H1 (cell line): ENCODE data around the gene EPB41L1. TPM values are rescaled to one million over a fixed set of nuclear protein-coding genes. Genes with fewer than 3 reads are reported as not detected.

Experiments used
- CTCF ChIA-PET: fragments of 300-600 bp; sonication (Branson Sonifier 250); formaldehyde crosslinking; loops from one replicate; lab custom pipeline; 2021; ENCODE audit not compliant: partially characterized antibody; lab: Charles Lee
- POLR2A ChIA-PET: fragments of 300-600 bp; sonication (Branson Sonifier 250); formaldehyde crosslinking; loops from one replicate; lab custom pipeline; 2021; ENCODE audit warnings: inconsistent platforms; ENCODE audit not compliant: partially characterized antibody; lab: Charles Lee
- DNase-seq, 2 experiments: peaks; one replicate each; pipeline versions ENCODE4 v3.0.0 to v3.0.0-alpha.2; 2010 to 2022; ENCODE audit warnings: low spot score in 2 of 2, low read depth in 1 of 2, mixed read lengths in 1 of 2
- FAIRE-seq: peaks from 2 replicates; lab custom pipeline; 2011; peaks lifted over from hg19 to GRCh38; lab: Jason Lieb, UNC
- H2AFZ ChIP-seq: 2 replicates; pipeline ENCODE4 v1.8.1; 2012; ENCODE audit warnings: low read length, inconsistent platforms
- H2AK5ac ChIP-seq: 2 replicates; pipeline ENCODE4 v1.6.1; 2013; ENCODE audit warnings: low read depth, low read length
- H2BK120ac ChIP-seq: replicated peaks from 2 replicates; pipeline ENCODE3; 2013; ENCODE audit warnings: low read depth, low read length, inconsistent platforms
- H2BK12ac ChIP-seq: 2 replicates; pipeline ENCODE4 v1.6.1; 2013; ENCODE audit warnings: low read depth, low read length
- H2BK15ac ChIP-seq: 2 replicates; pipeline ENCODE4 v1.6.1; 2013; ENCODE audit warnings: low read length
- H2BK20ac ChIP-seq: 2 replicates; pipeline ENCODE4 v1.6.1; 2013; ENCODE audit warnings: low read length
- H2BK5ac ChIP-seq: 2 replicates; pipeline ENCODE4 v1.6.1; 2013; ENCODE audit warnings: low read depth, low read length
- H3K14ac ChIP-seq: 2 replicates; pipeline ENCODE4 v1.6.1; 2013; ENCODE audit warnings: inconsistent platforms; ENCODE audit not compliant: insufficient read length
- H3K18ac ChIP-seq: 2 replicates; pipeline ENCODE4 v1.6.1; 2013; ENCODE audit warnings: low read length; ENCODE audit errors: extremely low read depth
- H3K23ac ChIP-seq: 2 replicates; pipeline ENCODE4 v1.6.1; 2013; ENCODE audit warnings: inconsistent platforms; ENCODE audit not compliant: insufficient read length
- H3K23me2 ChIP-seq: 2 replicates; pipeline ENCODE4 v1.6.1; 2013; ENCODE audit warnings: low read depth, low read length
- H3K27ac ChIP-seq: 2 replicates; pipeline ENCODE4 v1.6.1; 2011; ENCODE audit warnings: low read depth, low read length, inconsistent platforms
- H3K27me3 ChIP-seq, 4 experiments: replicated peaks in 1 of 4; 1 replicate in 1 of 4; 2 replicates in 3 of 4; pipeline versions ENCODE4 v1.6.1 to v1.8.1; 2011 to 2013; ENCODE audit warnings: low read length in 3 of 4, mild to moderate bottlenecking in 3 of 4, inconsistent platforms in 2 of 4, mixed read lengths in 2 of 4, moderate library complexity in 1 of 4; ENCODE audit not compliant: control insufficient read depth in 3 of 4, insufficient read depth in 3 of 4; ENCODE audit errors: extremely low read depth in 1 of 4
- H3K36me3 ChIP-seq, 4 experiments: 2 replicates each; pipeline versions ENCODE4 v1.6.1 to v1.8.1; 2011 to 2013; ENCODE audit warnings: mild to moderate bottlenecking in 4 of 4, low read length in 3 of 4, moderate library complexity in 2 of 4, control low read depth in 1 of 4, inconsistent platforms in 1 of 4; ENCODE audit not compliant: insufficient read depth in 4 of 4, control insufficient read depth in 2 of 4
- H3K4ac ChIP-seq: replicated peaks from 2 replicates; pipeline ENCODE3; 2013; ENCODE audit warnings: low read length, low read depth, mixed read lengths, inconsistent platforms; ENCODE audit not compliant: insufficient read length
- H3K4me1 ChIP-seq, 4 experiments: replicated peaks in 1 of 4; 1 replicate in 1 of 4; 2 replicates in 3 of 4; pipeline versions ENCODE4 v1.6.1 to v1.8.1; 2011 to 2013; ENCODE audit warnings: low read length in 3 of 4, inconsistent platforms in 2 of 4, mixed read lengths in 1 of 4; ENCODE audit not compliant: insufficient read depth in 4 of 4, control insufficient read depth in 3 of 4
- H3K4me2 ChIP-seq, 2 experiments: 2 replicates each; pipeline versions ENCODE4 v1.6.1 to v1.8.1; 2011 to 2013; ENCODE audit warnings: low read depth in 2 of 2, low read length in 2 of 2, control low read depth in 1 of 2, inconsistent platforms in 1 of 2, mild to moderate bottlenecking in 1 of 2; ENCODE audit not compliant: insufficient read depth in 1 of 2
- H3K4me3 ChIP-seq, 4 experiments: fragments of 200-600, 300-600 bp in 1 of 4; sonication (generic), shearing (Covaris generic), sonication (Bioruptor Twin) in 1 of 4; 2 replicates each; pipeline versions ENCODE4 v1.5.1 to v1.8.1; 2011 to 2016; ENCODE audit warnings: low read length in 4 of 4, low read depth in 3 of 4, control low read depth in 2 of 4, inconsistent platforms in 2 of 4, mild to moderate bottlenecking in 2 of 4, mixed read lengths in 1 of 4, moderate library complexity in 1 of 4; ENCODE audit not compliant: insufficient read depth in 2 of 4; ENCODE audit errors: extremely low read depth in 1 of 4
- H3K56ac ChIP-seq: replicated peaks from 2 replicates; pipeline ENCODE3; 2013; ENCODE audit warnings: low read depth, mild to moderate bottlenecking, mixed read lengths, low read length, inconsistent platforms; ENCODE audit not compliant: insufficient read length
- H3K79me1 ChIP-seq: 2 replicates; pipeline ENCODE4 v1.6.1; 2013; ENCODE audit warnings: low read depth, low read length, control low read depth
- H3K79me2 ChIP-seq, 2 experiments: 2 replicates each; pipeline versions ENCODE4 v1.6.1 to v1.8.1; 2012 to 2013; ENCODE audit warnings: low read length in 2 of 2, mild to moderate bottlenecking in 2 of 2, inconsistent platforms in 1 of 2; ENCODE audit not compliant: insufficient read depth in 2 of 2, control insufficient read depth in 1 of 2
- H3K9ac ChIP-seq, 4 experiments: replicated peaks in 1 of 4; 1 replicate in 1 of 4; 2 replicates in 3 of 4; pipeline versions ENCODE4 v1.6.1 to v1.8.1; 2011 to 2013; ENCODE audit warnings: low read depth in 3 of 4, low read length in 3 of 4, control low read depth in 2 of 4, mild to moderate bottlenecking in 2 of 4, moderate library complexity in 2 of 4, inconsistent platforms in 1 of 4; ENCODE audit errors: extremely low read depth in 1 of 4
- H3K9me3 ChIP-seq, 2 experiments: 2 replicates each; pipeline versions ENCODE4 v1.6.1 to v1.8.1; 2012 to 2013; ENCODE audit warnings: mild to moderate bottlenecking in 2 of 2, moderate library complexity in 2 of 2, control low read depth in 1 of 2, inconsistent platforms in 1 of 2, low read depth in 1 of 2, low read length in 1 of 2, mixed read lengths in 1 of 2; ENCODE audit not compliant: insufficient read depth in 2 of 2
- H4K20me1 ChIP-seq, 2 experiments: replicated peaks in 1 of 2; 2 replicates each; pipeline versions ENCODE3 to v1.8.1; 2011 to 2013; ENCODE audit warnings: inconsistent platforms in 2 of 2, low read length in 2 of 2, mild to moderate bottlenecking in 1 of 2; ENCODE audit not compliant: insufficient read depth in 2 of 2, control insufficient read depth in 1 of 2
- H4K5ac ChIP-seq: 2 replicates; pipeline ENCODE4 v1.6.1; 2013; ENCODE audit warnings: low read length, low read depth, mixed read lengths, inconsistent platforms; ENCODE audit not compliant: insufficient read length
- H4K8ac ChIP-seq: 2 replicates; pipeline ENCODE4 v1.8.0; 2013; ENCODE audit warnings: mild to moderate bottlenecking, moderate library complexity, low read length, inconsistent platforms; ENCODE audit not compliant: insufficient read depth; ENCODE audit errors: extremely low read depth
- H4K91ac ChIP-seq: replicated peaks from 2 replicates; pipeline ENCODE3; 2013; ENCODE audit warnings: low read length, mixed read lengths, inconsistent platforms; ENCODE audit not compliant: insufficient read length
- CHD1 ChIP-seq: IDR thresholded peaks from 2 replicates; pipeline ENCODE4 v1.6.1; 2012; ENCODE audit warnings: low read depth, low read length, improper control_type of control experiment
- E2F6 ChIP-seq: IDR thresholded peaks from 2 replicates; pipeline ENCODE4 v1.6.1; 2012; ENCODE audit warnings: inconsistent platforms
- GABPA ChIP-seq: IDR thresholded peaks from 2 replicates; pipeline ENCODE4 v1.6.1; 2011; ENCODE audit warnings: mild to moderate bottlenecking, low read length, moderate library complexity, borderline replicate concordance; ENCODE audit not compliant: insufficient read depth
- JUN ChIP-seq: IDR thresholded peaks from 2 replicates; pipeline ENCODE4 v1.6.1; 2011; ENCODE audit warnings: low read depth, mild to moderate bottlenecking, improper control_type of control experiment, low read length
- KDM1A ChIP-seq: fragments of 200-600, 300-600 bp; sonication (generic); IDR thresholded peaks from 2 replicates; pipeline ENCODE4 v1.7.1; 2016; ENCODE audit warnings: mild to moderate bottlenecking, low read length, borderline replicate concordance
- NANOG ChIP-seq: IDR thresholded peaks from 2 replicates; pipeline ENCODE4 v1.6.1; 2011; ENCODE audit warnings: low read length, low read depth, mild to moderate bottlenecking, inconsistent platforms; ENCODE audit not compliant: insufficient read depth, poor library complexity, severe bottlenecking
- RXRA ChIP-seq: IDR thresholded peaks from 2 replicates; pipeline ENCODE4 v1.6.1; 2011; ENCODE audit warnings: low read depth, mild to moderate bottlenecking, low read length, moderate library complexity; ENCODE audit not compliant: insufficient read depth
- SAP30 ChIP-seq: fragments of 300-600 bp; sonication (generic); IDR thresholded peaks from 2 replicates; pipeline ENCODE4 v1.7.1; 2012; ENCODE audit warnings: low read length, moderate library complexity, mild to moderate bottlenecking, inconsistent platforms; ENCODE audit not compliant: insufficient read depth, insufficient replicate concordance
- SIX5 ChIP-seq: IDR thresholded peaks from 2 replicates; pipeline ENCODE4 v1.6.1; 2011; ENCODE audit warnings: mild to moderate bottlenecking, low read depth, low read length
- TBP ChIP-seq: IDR thresholded peaks from 2 replicates; pipeline ENCODE4 v1.6.1; 2011; ENCODE audit warnings: low read depth, low read length, improper control_type of control experiment
- TCF12 ChIP-seq: IDR thresholded peaks from 2 replicates; pipeline ENCODE4 v1.6.1; 2011; ENCODE audit warnings: low read depth, mild to moderate bottlenecking, low read length
- TEAD4 ChIP-seq: IDR thresholded peaks from 2 replicates; pipeline ENCODE4 v1.6.1; 2012; ENCODE audit warnings: low read depth, low read length, inconsistent platforms, mixed read lengths
- YY1 ChIP-seq: IDR thresholded peaks from 2 replicates; pipeline ENCODE4 v1.6.1; 2011; ENCODE audit warnings: low read depth, mild to moderate bottlenecking, low read length
- WGBS, 2 experiments: shearing (Covaris generic) in 1 of 2; methylation state at CpG; one replicate each; pipeline versions ENCODE4 v1.1.6 to v1.1.7; 2013 to 2015; ENCODE audit warnings: low lambda C conversion rate in 2 of 2, mixed read lengths in 2 of 2, inconsistent platforms in 1 of 2, low coverage in 1 of 2, missing lambda C conversion rate in 1 of 2; ENCODE audit not compliant: insufficient replicate concordance in 2 of 2, insufficient coverage in 1 of 2, insufficient read length in 1 of 2; ENCODE audit errors: extremely low coverage in 1 of 2, missing lambda C conversion rate in 1 of 2; 5-methylcytosine and 5-hydroxymethylcytosine counted together
- polyA plus RNA-seq, 7 experiments: library from polyadenylated mRNA; depleted of rRNA in 3 of 7; stranded (reverse) in 5 of 7; unstranded in 2 of 7; fragments of >200 nt in 5 of 7; fragments of 200-250 nt in 2 of 7; gene quantifications; 1 replicate in 5 of 7; 2 replicates in 1 of 7; 4 replicates in 1 of 7; pipeline versions ENCODE4 v1.2.1 to v1.2.3, GENCODE V29; 2011 to 2013; ENCODE audit warnings: missing spikeins in 2 of 7, mixed read lengths in 2 of 7
- total RNA-seq: library from RNA; stranded (reverse); fragmentation: NEBNext Ultra II Directional; extraction: Animal tissue kit (Norgen Biotek cat#: 25700); gene quantifications from 2 replicates; pipeline ENCODE4 v1.2.1, GENCODE V29; 2021

EPB41L1 gene
- total and polyA plus RNA-seq, 2 of the 8 experiments (the other 6 are each of a cell fraction or from before 2014, with no cell fraction given), result 14.8 to 36.0 TPM

GRCh38 chr20:36228770-36229169 is 74.2 kb downstream of the EPB41L1 start:
- Histone ChIP-seq H2BK15ac (no peak overlapping the region), H2AK5ac (no peak overlapping the region), H2BK5ac (no peak overlapping the region), H3K4me2 (no peak overlapping the region), H3K79me1 (no peaks in the 10 kb centered on the region), H4K8ac (no peak overlapping the region), H3K23ac (no peak overlapping the region), H3K4ac (no peak overlapping the region), H4K91ac (no peak overlapping the region), H3K14ac (no peak overlapping the region), H2BK12ac (no peak overlapping the region), H4K5ac (no peak overlapping the region), H4K20me1 (no peaks in the 10 kb centered on the region), H3K18ac (no peak overlapping the region), H2AFZ (no peak overlapping the region), H3K23me2 (no peaks in the 10 kb centered on the region), H3K56ac (no peak overlapping the region), H3K27ac (no peak overlapping the region), H2BK120ac (no peak overlapping the region), H2BK20ac (no peak overlapping the region), H3K4me3 (no peak overlapping the region), H3K79me2 (no peaks in the 10 kb centered on the region), H3K9me3 (no peaks in the 10 kb centered on the region), H3K9ac (no peak overlapping the region), H3K4me1 (no peaks in the 10 kb centered on the region), H3K27me3 (no peaks in the 10 kb centered on the region), H3K36me3 (no peaks in the 10 kb centered on the region; a peak in 1 of 8 replicates)
- ChIA-PET CTCF (interaction anchor here (0.7 to 4.4 kb wide), 4 partner anchors 10 to 210 kb away, joined by 3 to 15 read pairs (median 7); no protein-coding TSS in a partner anchor), POLR2A (interaction anchor here (0.7 to 2.1 kb wide), 3 partner anchors 8 to 29 kb away, joined by 3 to 7 read pairs (median 3); no protein-coding TSS in a partner anchor)
- FAIRE-seq (no peak), DNase-seq (no peak)
- WGBS, 2 experiments, result 83% methylated on average over 6 of the region's 6 CpGs; no CpG with 5 or more reads in 1 of the 2 experiments
- TF ChIP-seq NANOG (no peak), TCF12 (no peak), GABPA (no peak), SAP30 (no peak), KDM1A (no peak), TBP (no peak), RXRA (no peak), TEAD4 (no peak), CHD1 (no peak), E2F6 (no peak), YY1 (no peak), SIX5 (no peak), JUN (no peak)
